ENCODE measurements around the gene NME3. TPM values are rescaled to one million over a fixed set of nuclear protein-coding genes. Genes with fewer than 3 reads are reported as not detected.

Gene NME3
- total RNA-seq, 1 experiment from 2014 or later = 103 TPM

GRCh38 chr16:1740781-1741490, 30.4 kb downstream of the NME3 start:
- POLR2A ChIA-PET = no interaction called here
- ATAC-seq = no peak
- Histone ChIP-seq H3K27ac (ENCODE audit: low read depth, low read length) (no peak overlapping the region; the same call in 1 of the 2 replicates), H3K9ac (ENCODE audit: low read length) (no peak overlapping the region), H4K20me1 (ENCODE audit: insufficient read depth) (no peaks in the 10 kb centered on the region), H3K9me3 (ENCODE audit: control insufficient read depth in 1 of 2, insufficient read depth in 1 of 2, low read depth in 1 of 2, low read length in 2 of 2) (peaks cover 0 to 6% of the 10 kb centered on the region in 2 experiments; a peak in 2 of 4 replicates), H3K4me1 (ENCODE audit: control insufficient read depth in 1 of 2, insufficient read depth in 2 of 2, low read length in 2 of 2) (no peaks in the 10 kb centered on the region), H2AFZ (ENCODE audit: low read depth, low read length, poor library complexity, severe bottlenecking) (no peak overlapping the region), H3K4me2 (ENCODE audit: low read length) (no peak overlapping the region), H3K27me3 (ENCODE audit: insufficient read depth, low read length) (no peaks in the 10 kb centered on the region), H3K36me3 (ENCODE audit: control insufficient read depth in 1 of 2, insufficient read depth in 2 of 2, low read length in 2 of 2) (no peaks in the 10 kb centered on the region), H3K79me2 (ENCODE audit: insufficient read depth, low read length) (no peaks in the 10 kb centered on the region), H3K4me3 (replicated peaks in 1 of 2; ENCODE audit: low read depth in 1 of 2, low read length in 2 of 2) (no peak overlapping the region), H3K9me2 (ENCODE audit: insufficient read depth) (no peaks in the 10 kb centered on the region)
- intact Hi-C loops (cut with micrococcal nuclease) = no loop called here
- no peak for TF ChIP-seq ATF3 (IDR thresholded peaks at IDR 0.05)
- no peak for TF ChIP-seq REST (IDR thresholded peaks at IDR 0.05; ENCODE audit: low read depth)
- no peak for TF ChIP-seq SP1 (IDR thresholded peaks at IDR 0.05; ENCODE audit: low read depth)
- no peak for TF ChIP-seq CEBPB (IDR thresholded peaks at IDR 0.05; ENCODE audit: low read depth)
- TF ChIP-seq JUND (IDR thresholded peaks at IDR 0.05) = no peak
- RAD21 ChIA-PET (ENCODE audit: low non-redundant PET in 1 of 2, low total read pairs in 2 of 2, uncharacterized antibody in 2 of 2, unreplicated experiment in 2 of 2) = interaction anchor here in 1 of 2 experiments (0.6 kb wide), 1 partner anchor 444 kb away, joined by 4 read pairs; no protein-coding TSS in a partner anchor
- CTCF ChIA-PET = no interaction called here
- no TSS peak for BruUV-seq (replicated peaks)
- no peak for DNase-seq (ENCODE audit: low read depth, low spot score)
